ENCODE data around the gene UBE2E3. TPM values are rescaled to one million over a fixed set of nuclear protein-coding genes. Genes with fewer than 3 reads are reported as not detected.
A peak's percentile ranks its signal among the peaks of the same experiment; 100 is the strongest.

The UBE2E3 gene
- total RNA-seq, 4 donors from 2014 or later: 84.0 to 120 (median 86.4) TPM

DNA sequence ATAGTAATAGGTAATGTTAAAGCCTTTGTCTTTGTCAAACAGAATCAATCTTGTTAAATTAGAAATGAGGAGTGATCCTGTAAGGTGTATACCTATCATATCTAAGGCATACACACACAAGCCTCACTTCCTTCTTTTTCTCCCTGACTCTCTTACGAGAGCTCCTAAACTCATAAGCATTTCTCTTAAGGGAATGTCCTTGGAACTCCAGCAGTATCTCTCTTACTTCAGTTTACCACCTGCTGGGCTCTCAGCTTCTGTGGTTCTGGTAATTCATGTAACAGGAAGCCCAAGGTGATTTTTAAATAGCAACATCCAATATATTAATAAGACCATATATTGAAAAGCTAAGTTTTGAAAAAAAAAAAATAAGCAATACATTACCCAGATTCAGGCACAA, 85.9 kb downstream of the UBE2E3 start:
- Histone ChIP-seq H3K27me3 (no peaks in the 10 kb centered on the region), H3K4me3 (no peak overlapping the region), H3K4me1 (peaks cover 11 to 14% of the 10 kb centered on the region in 2 donors), H3K27ac (no peak overlapping the region), H3K9me3 (no peaks in the 10 kb centered on the region), H3K36me3 (no peaks in the 10 kb centered on the region)
- in situ Hi-C loops (cut with MboI; ENCODE audit: low sequenced_read_pairs in 4 of 4) (loop anchor here in 2 of 4 donors (25.0 kb wide), 2 partner anchors 929 to 954 kb away; no protein-coding TSS in a partner anchor), intact Hi-C loops (cut with DNase I; ENCODE audit: low total_unique reads) (no loop called here)
- TF ChIP-seq POLR2A (IDR thresholded peaks at IDR 0.05) (no peak), CTCF (IDR thresholded peaks at IDR 0.05 in 4 of 5, conservative IDR thresholded peaks at IDR 0.05 in 1 of 5) (no peak)
- ATAC-seq: no peak
- DNase-seq: no peak

DNA sequence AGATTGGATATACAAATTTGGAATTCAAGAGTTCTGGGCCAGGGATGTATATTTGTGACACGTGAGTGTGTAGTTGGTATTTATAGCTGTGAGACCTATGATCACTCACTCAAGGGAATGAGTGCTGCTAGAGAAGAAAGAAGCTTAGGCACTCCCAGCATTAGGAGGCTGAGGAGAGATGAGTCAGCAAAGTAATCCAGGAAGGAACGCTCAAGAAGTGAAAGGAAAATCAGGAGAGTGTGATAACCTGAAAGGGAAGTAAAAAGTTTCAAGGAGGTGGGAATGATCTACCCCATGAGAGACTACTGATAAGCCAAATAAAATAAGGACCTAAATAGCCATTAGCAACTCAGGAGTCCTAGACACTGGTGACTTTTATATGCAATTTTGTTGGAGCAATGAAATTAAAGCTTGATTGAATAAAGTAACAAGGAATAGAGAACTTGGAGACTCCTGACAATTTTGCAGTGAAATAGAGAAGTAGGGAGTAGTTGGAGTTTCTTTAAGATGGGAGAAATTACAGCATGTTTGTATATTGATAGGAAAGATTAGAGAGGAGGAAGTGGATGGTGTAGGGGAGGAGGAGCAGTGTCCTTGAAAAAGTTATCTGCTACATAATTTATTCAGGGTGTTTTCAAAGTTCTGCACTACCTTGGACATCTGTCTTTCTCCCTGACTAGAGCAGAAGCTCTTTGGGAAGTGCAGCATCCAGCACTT, 89.9 kb downstream of the UBE2E3 start:
- Histone ChIP-seq H3K9me3 (no peaks in the 10 kb centered on the region), H3K4me3 (no peak overlapping the region), H3K4me1 (peaks cover 11 to 25% of the 10 kb centered on the region in 2 donors), H3K36me3 (no peaks in the 10 kb centered on the region), H3K27me3 (no peaks in the 10 kb centered on the region), H3K27ac (no peak overlapping the region)
- peak in 1 of 2 donors; percentile 39 for ATAC-seq
- in situ Hi-C loops (cut with MboI; ENCODE audit: low sequenced_read_pairs in 4 of 4): loop anchor here in 2 of 4 donors (25.0 kb wide), 2 partner anchors 933 to 958 kb away; no protein-coding TSS in a partner anchor
- no peak for TF ChIP-seq POLR2A (IDR thresholded peaks at IDR 0.05)
- TF ChIP-seq CTCF (IDR thresholded peaks at IDR 0.05 in 4 of 5, conservative IDR thresholded peaks at IDR 0.05 in 1 of 5): no peak
- DNase-seq: no peak
- intact Hi-C loops (cut with DNase I; ENCODE audit: low total_unique reads): loop anchor here (10.0 kb wide), 2 partner anchors 395 to 645 kb away; no protein-coding TSS in a partner anchor

DNA sequence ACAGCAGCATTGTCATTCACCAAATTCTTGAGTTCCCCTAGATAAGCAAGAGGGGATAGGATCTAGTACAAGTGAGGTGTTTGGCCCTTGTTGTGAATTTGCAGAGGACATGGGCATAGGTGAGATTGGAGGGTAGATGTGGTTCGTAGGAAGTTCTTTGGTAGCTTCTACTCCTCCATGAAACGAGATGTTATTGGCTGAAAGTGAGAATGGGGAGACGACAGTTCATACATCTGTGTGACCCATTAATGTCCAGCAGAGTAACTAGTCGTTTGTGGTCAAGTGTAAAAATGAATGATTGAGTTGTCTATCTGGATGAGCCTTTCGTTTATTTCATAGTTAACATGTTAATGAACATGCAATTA, 90.4 kb downstream of the UBE2E3 start:
- no peak for ATAC-seq
- H3K9me3 ChIP-seq: no peaks in the 10 kb centered on the region
- in situ Hi-C loops (cut with MboI; ENCODE audit: low sequenced_read_pairs in 4 of 4) (loop anchor here in 2 of 4 donors (25.0 kb wide), 2 partner anchors 934 to 959 kb away; no protein-coding TSS in a partner anchor), intact Hi-C loops (cut with DNase I; ENCODE audit: low total_unique reads) (loop anchor here (10.0 kb wide), 2 partner anchors 394 to 644 kb away; no protein-coding TSS in a partner anchor)
- H3K4me1 ChIP-seq: peaks cover 11 to 25% of the 10 kb centered on the region in 2 donors
- no peak for DNase-seq
- H3K27me3 ChIP-seq: no peaks in the 10 kb centered on the region
- TF ChIP-seq CTCF (IDR thresholded peaks at IDR 0.05 in 4 of 5, conservative IDR thresholded peaks at IDR 0.05 in 1 of 5) (no peak), POLR2A (IDR thresholded peaks at IDR 0.05) (no peak)
- H3K27ac ChIP-seq: no peak overlapping the region
- no peak overlapping the region for H3K4me3 ChIP-seq
- H3K36me3 ChIP-seq: no peaks in the 10 kb centered on the region

DNA sequence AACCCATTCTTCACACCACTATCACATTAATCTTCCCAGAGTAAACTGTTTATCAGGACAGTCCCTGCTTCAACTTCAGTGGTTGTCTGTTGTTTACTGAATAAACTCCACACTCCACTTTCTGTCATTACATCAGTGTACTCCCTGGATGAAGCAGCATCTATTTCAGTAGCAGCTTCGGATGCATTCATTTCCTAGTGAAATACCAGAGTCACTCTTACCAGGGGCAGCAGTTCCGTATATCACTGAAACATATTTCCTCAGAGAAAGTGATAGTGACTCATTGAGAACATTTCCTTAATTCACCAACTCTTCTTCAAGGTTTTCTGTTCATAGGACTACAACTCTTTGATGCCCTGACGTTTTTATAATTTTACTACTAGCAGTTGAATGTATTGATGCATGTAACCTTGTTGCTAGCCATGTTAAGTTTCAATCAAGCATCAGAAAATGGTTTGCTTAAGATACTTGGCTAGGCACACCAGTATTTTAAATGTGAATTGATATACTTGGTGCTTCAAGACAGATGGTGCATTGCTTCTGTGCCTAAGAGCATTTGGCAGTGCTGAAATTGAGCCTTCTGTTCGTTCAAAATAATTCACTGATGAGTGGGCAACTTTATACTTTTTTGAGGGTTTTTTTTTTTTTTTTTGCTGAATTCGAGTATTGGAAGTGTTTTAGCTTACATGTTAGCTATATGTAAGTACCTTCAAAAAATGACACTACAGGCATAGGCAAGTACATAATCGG, 92.3 kb downstream of the UBE2E3 start:
- intact Hi-C loops (cut with DNase I; ENCODE audit: low total_unique reads): loop anchor here (10.0 kb wide), 2 partner anchors 392 to 642 kb away; no protein-coding TSS in a partner anchor
- no peak for TF ChIP-seq CTCF (IDR thresholded peaks at IDR 0.05 in 4 of 5, conservative IDR thresholded peaks at IDR 0.05 in 1 of 5)
- no peak for TF ChIP-seq POLR2A (IDR thresholded peaks at IDR 0.05)
- ATAC-seq: no peak

More for the DNA sequence above, 92.3 kb downstream of the UBE2E3 start:
- Histone ChIP-seq H3K36me3 (no peaks in the 10 kb centered on the region), H3K4me1 (peaks cover 9 to 23% of the 10 kb centered on the region in 2 donors), H3K4me3 (no peak overlapping the region), H3K9me3 (no peaks in the 10 kb centered on the region), H3K27ac (no peak overlapping the region), H3K27me3 (no peaks in the 10 kb centered on the region)
- in situ Hi-C loops (cut with MboI; ENCODE audit: low sequenced_read_pairs in 4 of 4): loop anchor here in 2 of 4 donors (25.0 kb wide), 2 partner anchors 935 to 960 kb away; no protein-coding TSS in a partner anchor
- DNase-seq: no peak

Measured in gastrocnemius medialis (tissue), 4 donors.